NOMO-1 (cell line): ENCODE results near the gene NPIPB2.
"Not testable (repeated sequence)": the region's sequence is repeated elsewhere in the genome, so short reads cannot be mapped to it uniquely, and the experiment has no call there.

Source experiments
- DNase-seq, 2 experiments: peaks; one replicate each; lab custom pipeline; 2025; ENCODE audit not compliant: unreplicated experiment in 2 of 2; lab: John Stamatoyannopoulos, UW

Gene NPIPB2

GRCh38 chr16:11962978-11963377 lies 21.1 kb upstream of the NPIPB2 start:
- DNase-seq, result not testable (repeated sequence)

GRCh38 chr16:11962457-11962856 lies 20.6 kb upstream of the NPIPB2 start:
- peak; percentile 31 to 63 for DNase-seq

- DNase-seq, result no peak
Observed at GRCh38 chr16:11957591-11958395, 15.9 kb upstream of the NPIPB2 start.

GRCh38 chr16:11956558-11956957 lies 14.7 kb upstream of the NPIPB2 start:
- no peak for DNase-seq

- no peak for DNase-seq
Observed at GRCh38 chr16:11955713-11956123, 13.9 kb upstream of the NPIPB2 start.

GRCh38 chr16:11953576-11953975 lies 11.7 kb upstream of the NPIPB2 start:
- DNase-seq, result not testable (repeated sequence)

GRCh38 chr16:11950388-11950787 lies 8.5 kb upstream of the NPIPB2 start:
- DNase-seq, result no peak

- DNase-seq, result peak in 1 of 2 experiments; percentile 57
Observed at GRCh38 chr16:11949527-11949926, 7.7 kb upstream of the NPIPB2 start.

GRCh38 chr16:11948819-11949218 lies 7.0 kb upstream of the NPIPB2 start:
- DNase-seq, result no peak

GRCh38 chr16:11946433-11946832 lies 4.6 kb upstream of the NPIPB2 start:
- no peak for DNase-seq

GRCh38 chr16:11927350-11927749 lies 14.5 kb downstream of the NPIPB2 start:
- not testable (repeated sequence) for DNase-seq

- not testable (repeated sequence) for DNase-seq
Observed at GRCh38 chr16:11924046-11924445, 17.8 kb downstream of the NPIPB2 start.

- DNase-seq, result no peak
Observed at GRCh38 chr16:11916524-11917285, 25.1 kb downstream of the NPIPB2 start.

- peak; percentile 97 to 99 for DNase-seq
Observed at GRCh38 chr16:11915644-11916523, 26.0 kb downstream of the NPIPB2 start, which contains the start of gene GSPT1. GSPT1 (minus strand) TSS chr16:11915956; CDS start chr16:11915720, 236 bp downstream.

GRCh38 chr16:11915114-11915643 lies 26.7 kb downstream of the NPIPB2 start:
- peak; percentile 26 to 33 for DNase-seq

GRCh38 chr16:11914210-11915113 lies 27.4 kb downstream of the NPIPB2 start:
- peak in 1 of 2 experiments; percentile 27 for DNase-seq

- peak in 1 of 2 experiments; percentile 8 for DNase-seq
Observed at GRCh38 chr16:11913425-11914079, 28.3 kb downstream of the NPIPB2 start.

GRCh38 chr16:11909653-11910545 lies 31.9 kb downstream of the NPIPB2 start:
- no peak for DNase-seq
